HFFc6 (cell line): ENCODE results near the gene NOS3. TPM values are rescaled to one million over a fixed set of nuclear protein-coding genes. Genes with fewer than 3 reads are reported as not detected.

ENCODE experiments used
- DNase-seq: peaks from one replicate; pipeline ENCODE4 v3.0.0-alpha.2; 2018
- H3K27ac Mint-ChIP-seq: 2 replicates; pipeline ENCODE4 v1.8.0; 2020; ENCODE audit warnings: mild to moderate bottlenecking, mixed read lengths
- H3K27me3 Mint-ChIP-seq: 2 replicates; pipeline ENCODE4 v1.8.0; 2021; ENCODE audit warnings: mild to moderate bottlenecking, moderate library complexity, mixed read lengths; ENCODE audit not compliant: insufficient read depth
- H3K36me3 Mint-ChIP-seq: 2 replicates; pipeline ENCODE4 v1.8.0; 2021; ENCODE audit warnings: low read depth, mixed read lengths
- H3K4me1 Mint-ChIP-seq: 2 replicates; pipeline ENCODE4 v1.8.0; 2020; ENCODE audit warnings: low read depth, mixed read lengths
- H3K4me3 Mint-ChIP-seq: 2 replicates; pipeline ENCODE4 v1.8.0; 2020; ENCODE audit warnings: mild to moderate bottlenecking, moderate library complexity, mixed read lengths
- H3K9me3 Mint-ChIP-seq: 2 replicates; pipeline ENCODE4 v1.8.0; 2020; ENCODE audit warnings: mild to moderate bottlenecking, mixed read lengths
- total RNA-seq, 6 experiments: library from RNA; stranded (reverse); fragmentation: NEBNext Ultra II Directional; extraction: Animal tissue kit (Norgen Biotek cat#: 25700); gene quantifications; 2 replicates in 1 of 6; 3 replicates in 5 of 6; pipeline ENCODE4 v1.2.3, GENCODE V29; 2021
- TF ChIP-seq, protein P1 (sequence below): fragments of 200-600 bp; sonication (generic); IDR thresholded peaks from 2 replicates; pipeline ENCODE4 v1.5.0; 2021; ENCODE audit warnings: antibody characterized with exemption, mild to moderate bottlenecking

The NOS3 gene
- total RNA-seq, 6 experiments from 2014 or later: 0.55 to 3.0 (median 2.0) TPM

DNA sequence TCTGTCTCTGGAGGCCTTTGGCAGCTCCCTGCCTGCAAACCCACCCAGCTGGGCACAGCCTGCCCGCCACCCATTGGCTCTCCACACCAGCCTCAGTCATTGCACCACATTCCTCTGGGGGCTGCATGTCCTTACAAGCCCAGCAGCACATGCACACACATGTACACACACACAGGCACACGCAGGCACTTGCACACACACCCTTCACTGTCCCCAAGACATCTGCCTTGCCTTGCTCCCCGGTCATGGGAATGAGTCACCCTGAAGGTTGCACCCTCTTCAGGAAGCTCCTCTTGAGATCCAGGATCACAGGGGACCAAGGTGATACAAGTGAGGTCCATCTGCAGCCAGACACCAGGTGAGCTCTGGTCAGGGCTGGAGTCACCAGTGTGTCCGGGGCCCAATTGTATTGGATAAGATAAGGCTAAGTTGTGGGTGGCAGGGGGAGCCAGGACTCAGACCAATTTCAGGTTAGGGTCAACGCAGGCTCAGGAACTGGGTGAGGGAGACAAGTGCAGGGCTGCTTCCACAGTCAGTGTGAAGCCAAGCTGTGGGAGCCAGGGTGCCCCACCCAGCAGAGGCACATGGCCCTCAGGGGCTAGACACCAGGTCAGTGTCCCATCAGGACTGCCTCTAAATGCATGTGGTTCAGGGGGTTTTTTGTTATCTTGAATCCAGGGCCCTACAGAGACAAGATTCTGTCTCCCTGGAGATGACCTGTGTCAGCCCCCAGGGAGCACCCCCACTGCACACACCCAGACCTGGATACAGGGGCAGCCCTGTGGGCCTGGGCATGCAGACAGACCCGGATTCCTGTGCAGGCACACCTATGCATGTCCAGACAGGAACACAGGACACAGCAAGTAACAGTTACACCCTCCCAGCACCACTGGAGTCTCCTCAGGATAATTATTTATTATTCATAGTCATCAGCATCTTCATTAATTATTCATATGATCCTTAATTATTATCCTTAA, 46.5 kb upstream of the NOS3 start:
- H3K4me3 Mint-ChIP-seq: no peak overlapping the region
- DNase-seq: no peak
- TF ChIP-seq, protein P1, sequence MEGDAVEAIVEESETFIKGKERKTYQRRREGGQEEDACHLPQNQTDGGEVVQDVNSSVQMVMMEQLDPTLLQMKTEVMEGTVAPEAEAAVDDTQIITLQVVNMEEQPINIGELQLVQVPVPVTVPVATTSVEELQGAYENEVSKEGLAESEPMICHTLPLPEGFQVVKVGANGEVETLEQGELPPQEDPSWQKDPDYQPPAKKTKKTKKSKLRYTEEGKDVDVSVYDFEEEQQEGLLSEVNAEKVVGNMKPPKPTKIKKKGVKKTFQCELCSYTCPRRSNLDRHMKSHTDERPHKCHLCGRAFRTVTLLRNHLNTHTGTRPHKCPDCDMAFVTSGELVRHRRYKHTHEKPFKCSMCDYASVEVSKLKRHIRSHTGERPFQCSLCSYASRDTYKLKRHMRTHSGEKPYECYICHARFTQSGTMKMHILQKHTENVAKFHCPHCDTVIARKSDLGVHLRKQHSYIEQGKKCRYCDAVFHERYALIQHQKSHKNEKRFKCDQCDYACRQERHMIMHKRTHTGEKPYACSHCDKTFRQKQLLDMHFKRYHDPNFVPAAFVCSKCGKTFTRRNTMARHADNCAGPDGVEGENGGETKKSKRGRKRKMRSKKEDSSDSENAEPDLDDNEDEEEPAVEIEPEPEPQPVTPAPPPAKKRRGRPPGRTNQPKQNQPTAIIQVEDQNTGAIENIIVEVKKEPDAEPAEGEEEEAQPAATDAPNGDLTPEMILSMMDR: no peak
- H3K27me3 Mint-ChIP-seq: peaks cover 22% of the 10 kb centered on the region
- H3K36me3 Mint-ChIP-seq: no peaks in the 10 kb centered on the region
- no peaks in the 10 kb centered on the region for H3K9me3 Mint-ChIP-seq
- H3K27ac Mint-ChIP-seq: no peak overlapping the region
- peaks cover 2% of the 10 kb centered on the region for H3K4me1 Mint-ChIP-seq

DNA sequence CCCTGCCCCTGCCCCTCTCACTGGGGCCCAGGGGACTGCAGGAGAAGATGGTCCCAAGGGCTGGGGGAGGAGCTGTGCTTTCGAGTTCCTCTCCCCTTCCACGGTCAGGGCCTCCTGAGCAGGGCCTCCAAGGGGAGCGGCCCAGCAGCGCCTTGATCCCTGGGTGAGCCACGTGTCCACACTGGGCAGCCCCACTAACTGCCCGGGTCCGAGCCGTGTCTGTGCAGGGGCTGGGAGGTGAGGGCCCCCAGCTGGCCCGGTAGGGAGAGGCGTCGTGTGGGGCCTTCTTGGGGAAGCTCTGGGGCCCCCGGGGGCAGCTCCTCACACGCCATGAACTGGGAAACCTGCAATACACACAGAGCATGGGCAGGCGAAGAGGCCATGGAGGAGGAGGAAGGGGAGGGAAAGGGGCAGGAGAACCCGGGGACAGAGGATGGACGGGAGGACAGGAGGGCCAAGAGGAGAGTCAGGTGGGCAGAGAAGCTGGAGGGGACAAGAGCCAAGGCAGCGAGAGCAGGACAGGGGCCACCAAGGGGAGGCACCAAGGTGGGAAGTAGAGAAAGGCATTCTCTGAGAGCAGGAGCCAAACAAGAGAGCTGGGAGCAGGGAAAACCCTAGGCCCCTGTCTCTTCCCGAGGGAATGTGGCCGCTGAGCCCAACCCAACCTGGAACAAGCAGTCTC, 45.5 kb upstream of the NOS3 start:
- TF ChIP-seq, protein P1: no peak
- Mint-ChIP-seq H3K27me3 (peaks cover 24% of the 10 kb centered on the region), H3K27ac (no peak overlapping the region), H3K4me1 (peaks cover 6% of the 10 kb centered on the region), H3K36me3 (no peaks in the 10 kb centered on the region), H3K4me3 (no peak overlapping the region), H3K9me3 (no peaks in the 10 kb centered on the region)
- no peak for DNase-seq

DNA sequence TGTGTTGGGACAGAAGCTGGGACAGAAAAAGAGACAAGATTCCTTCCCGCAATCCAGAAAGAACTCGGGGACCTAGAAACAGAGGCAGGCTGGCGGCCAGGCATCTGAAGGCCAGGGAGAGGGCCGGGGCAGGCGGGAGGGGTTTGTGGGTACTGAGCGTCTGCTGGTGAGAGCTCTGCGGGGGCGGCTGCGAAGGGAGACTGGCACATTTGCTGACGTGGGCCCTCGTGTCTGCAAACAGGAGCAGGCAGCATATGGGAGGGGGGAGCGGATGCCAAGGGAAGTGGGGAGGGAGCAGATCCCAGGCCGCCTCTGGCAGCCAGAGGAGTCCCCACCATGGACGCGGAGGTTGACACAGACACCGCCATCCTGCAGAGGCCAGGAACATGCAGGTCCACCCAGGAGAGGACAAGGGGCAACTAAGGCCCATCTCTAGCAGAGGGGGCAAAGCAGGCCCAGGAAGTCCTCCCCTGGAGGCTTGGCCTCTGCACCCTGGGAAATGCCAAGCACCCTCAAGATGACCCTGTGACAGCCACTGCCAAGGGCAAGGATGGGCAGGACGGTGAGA, 44.9 kb upstream of the NOS3 start:
- no peak for DNase-seq
- Mint-ChIP-seq H3K27me3 (peaks cover 23% of the 10 kb centered on the region), H3K27ac (no peak overlapping the region)

DNA sequence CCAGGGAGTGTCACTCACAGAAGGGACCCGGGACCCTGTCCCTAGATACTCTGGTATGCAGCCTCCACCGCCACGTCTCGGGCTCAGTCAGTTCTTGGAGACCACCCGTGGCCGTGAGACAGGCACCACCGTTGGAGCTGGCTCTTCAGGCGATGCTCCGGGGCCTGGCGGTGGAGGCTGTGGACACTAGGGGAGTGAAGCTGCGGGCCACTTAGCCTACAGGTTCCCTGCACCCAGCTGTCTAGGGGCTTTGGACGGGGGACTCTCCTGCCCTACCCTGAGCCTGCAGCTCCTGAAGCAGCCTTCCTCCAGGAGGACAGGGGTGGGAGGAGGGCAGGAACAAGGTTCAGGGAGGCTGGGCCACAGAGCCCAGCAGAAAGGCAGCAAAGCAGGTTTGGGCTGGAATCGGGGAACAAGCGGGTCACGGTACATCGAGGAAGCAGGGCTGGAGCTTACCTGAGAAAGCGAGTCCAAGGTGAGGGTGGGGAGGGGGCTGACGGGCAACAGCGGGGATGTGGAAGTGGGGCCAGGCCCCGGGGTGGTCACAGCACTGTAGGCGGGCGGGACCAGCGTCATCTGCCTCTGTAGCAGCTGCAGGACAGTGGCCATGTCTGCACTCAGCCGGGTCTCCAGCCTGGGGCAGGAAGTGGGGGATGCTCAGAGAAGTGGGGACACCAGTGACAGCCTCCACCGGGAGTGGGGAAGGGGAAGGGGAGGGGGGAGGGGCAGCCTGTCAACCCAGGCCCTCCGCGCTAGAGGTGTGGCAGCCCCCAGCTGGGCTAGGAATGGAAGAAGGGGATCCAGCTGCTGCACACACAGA, 44.2 kb upstream of the NOS3 start:
- TF ChIP-seq, protein P1: no peak

More for the DNA sequence above, 44.9 kb upstream of the NOS3 start:
- H3K4me3 Mint-ChIP-seq: no peak overlapping the region
- peaks cover 6% of the 10 kb centered on the region for H3K4me1 Mint-ChIP-seq
- no peaks in the 10 kb centered on the region for H3K36me3 Mint-ChIP-seq
- H3K9me3 Mint-ChIP-seq: no peaks in the 10 kb centered on the region
- TF ChIP-seq, protein P1: no peak

DNA sequence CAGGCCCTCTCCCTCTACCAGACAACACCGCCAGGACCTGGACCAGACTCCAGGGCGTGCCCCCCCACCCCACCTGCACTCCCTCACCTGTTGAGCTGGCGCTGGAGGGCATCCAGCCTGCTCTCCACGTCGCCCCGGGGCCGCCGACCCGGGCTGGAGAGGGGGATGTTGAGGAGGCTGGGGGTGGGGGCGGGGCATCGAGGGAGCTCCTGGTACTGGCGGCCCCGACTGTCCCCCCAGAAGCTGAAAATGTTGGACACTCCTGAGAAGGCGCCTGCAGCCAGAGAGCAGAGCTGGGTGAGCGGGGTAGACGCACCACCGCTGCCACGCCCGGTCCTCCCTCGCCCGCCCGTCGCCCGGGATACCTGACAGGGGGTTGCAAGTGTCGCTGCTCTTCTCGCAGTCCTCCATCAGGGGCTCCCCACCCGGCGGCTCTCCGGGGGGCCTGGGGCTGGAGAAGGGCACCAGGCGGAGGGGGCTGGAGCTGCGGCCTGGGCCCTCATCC, 43.5 kb upstream of the NOS3 start:
- H3K9me3 Mint-ChIP-seq: no peaks in the 10 kb centered on the region
- H3K27ac Mint-ChIP-seq: no peak overlapping the region
- H3K36me3 Mint-ChIP-seq: no peaks in the 10 kb centered on the region
- TF ChIP-seq, protein P1: no peak
- DNase-seq: no peak
- H3K27me3 Mint-ChIP-seq: peaks cover 19% of the 10 kb centered on the region
- H3K4me1 Mint-ChIP-seq: peaks cover 6% of the 10 kb centered on the region
- no peak overlapping the region for H3K4me3 Mint-ChIP-seq

More for the DNA sequence above, 44.2 kb upstream of the NOS3 start:
- H3K4me3 Mint-ChIP-seq: no peak overlapping the region
- peaks cover 6% of the 10 kb centered on the region for H3K4me1 Mint-ChIP-seq
- H3K9me3 Mint-ChIP-seq: no peaks in the 10 kb centered on the region
- no peak for DNase-seq
- H3K27ac Mint-ChIP-seq: no peak overlapping the region
- peaks cover 19% of the 10 kb centered on the region for H3K27me3 Mint-ChIP-seq
- no peaks in the 10 kb centered on the region for H3K36me3 Mint-ChIP-seq
